Endothelial cell of umbilical vein (primary cell): Measurements from ENCODE around the gene MRPL53. TPM values are rescaled to one million over a fixed set of nuclear protein-coding genes. Genes with fewer than 3 reads are reported as not detected.

Source experiments
- BruUV-seq: library from RNA; stranded (reverse); fragments of 400-500 nt; replicated peaks from 2 replicates; lab custom pipeline; 2021; lab: Mats Ljungman, UMichigan
- CTCF ChIA-PET: fragments of 300-600, 350-600 bp; sonication (Branson Sonifier 250); formaldehyde crosslinking; loops from one replicate; lab custom pipeline; 2021; ENCODE audit warnings: antibody characterized with exemption, inconsistent platforms; lab: Charles Lee
- POLR2A ChIA-PET: fragments of 300-600, 350-600 bp; sonication (Branson Sonifier 250); formaldehyde crosslinking; loops from one replicate; lab custom pipeline; 2021; ENCODE audit warnings: antibody characterized with exemption, inconsistent platforms; lab: Charles Lee
- DNase-seq: peaks from one replicate; pipeline ENCODE4 v3.0.0-alpha.2; 2011; ENCODE audit warnings: low read depth, low spot score
- FAIRE-seq: peaks from 2 replicates; lab custom pipeline; 2011; peaks lifted over from hg19 to GRCh38; lab: Jason Lieb, UNC
- H2AFZ ChIP-seq: 2 replicates; pipeline ENCODE4 v1.6.0; 2012; ENCODE audit warnings: low read depth, low read length, control low read depth, inconsistent platforms
- H3K27ac ChIP-seq: 2 replicates; pipeline ENCODE4 v1.5.1; 2011; ENCODE audit warnings: low read depth, mild to moderate bottlenecking, control low read depth, low read length, moderate library complexity; ENCODE audit not compliant: insufficient read depth
- H3K27me3 ChIP-seq, 2 experiments: 2 replicates each; pipeline versions ENCODE4 v1.6.0 to v1.6.1; 2011; ENCODE audit warnings: low read length in 2 of 2, mixed read lengths in 1 of 2; ENCODE audit not compliant: control insufficient read depth in 2 of 2, insufficient read depth in 2 of 2
- H3K36me3 ChIP-seq, 2 experiments: 2 replicates in 1 of 2; 3 replicates in 1 of 2; pipeline ENCODE4 v1.5.1; 2011; ENCODE audit warnings: low read length in 2 of 2, mild to moderate bottlenecking in 1 of 2, moderate library complexity in 1 of 2; ENCODE audit not compliant: control insufficient read depth in 2 of 2, insufficient read depth in 2 of 2; ENCODE audit errors: extremely low read depth in 1 of 2
- H3K4me1 ChIP-seq: 3 replicates; pipeline ENCODE4 v1.5.1; 2011; ENCODE audit warnings: mild to moderate bottlenecking, low read length; ENCODE audit not compliant: control insufficient read depth, insufficient read depth; ENCODE audit errors: extremely low read depth
- H3K4me2 ChIP-seq: 2 replicates; pipeline ENCODE4 v1.6.1; 2011; ENCODE audit warnings: low read length, control low read depth, mixed read lengths; ENCODE audit not compliant: insufficient read depth
- H3K4me3 ChIP-seq, 3 experiments: fragments of 200-600 bp in 1 of 3; sonication (generic), shearing (Covaris generic) in 1 of 3; replicated peaks in 1 of 3; 2 replicates each; pipeline ENCODE4 v1.5.1; 2011 to 2016; ENCODE audit warnings: control low read depth in 3 of 3, low read length in 3 of 3, mild to moderate bottlenecking in 2 of 3, inconsistent platforms in 1 of 3, low read depth in 1 of 3, moderate library complexity in 1 of 3; ENCODE audit not compliant: insufficient read depth in 1 of 3
- H3K79me2 ChIP-seq: 2 replicates; pipeline ENCODE4 v1.6.0; 2012; ENCODE audit warnings: low read length, inconsistent platforms; ENCODE audit not compliant: control insufficient read depth, insufficient read depth
- H3K9ac ChIP-seq: replicated peaks from 2 replicates; pipeline ENCODE3; 2011; ENCODE audit warnings: low read length, control low read depth; ENCODE audit not compliant: insufficient read depth; ENCODE audit errors: extremely low read depth
- H3K9me1 ChIP-seq: replicated peaks from 3 replicates; pipeline ENCODE4 v1.6.0; 2011; ENCODE audit warnings: mild to moderate bottlenecking, low read length; ENCODE audit not compliant: control insufficient read depth, insufficient read depth; ENCODE audit errors: extremely low read depth
- H3K9me3 ChIP-seq: replicated peaks from 2 replicates; pipeline ENCODE4 v1.5.1; 2012; ENCODE audit warnings: low read length, inconsistent platforms; ENCODE audit not compliant: control insufficient read depth, insufficient read depth
- H4K20me1 ChIP-seq: replicated peaks from 2 replicates; pipeline ENCODE3; 2011; ENCODE audit warnings: mild to moderate bottlenecking, low read length; ENCODE audit not compliant: control insufficient read depth, insufficient read depth; ENCODE audit errors: extremely low read depth
- CTCF ChIP-seq, 2 donors: IDR thresholded peaks; 1 replicate in 1 of 2; 2 replicates in 1 of 2; pipeline ENCODE4 v1.5.1; 2011; ENCODE audit warnings: low read length in 2 of 2, mild to moderate bottlenecking in 2 of 2, moderate library complexity in 2 of 2, control low read depth in 1 of 2, inconsistent platforms in 1 of 2, low read depth in 1 of 2; ENCODE audit not compliant: insufficient read depth in 1 of 2; ENCODE audit errors: extremely low read depth in 1 of 2
- EZH2 ChIP-seq: IDR thresholded peaks from 2 replicates; pipeline ENCODE4 v1.6.1; 2012; ENCODE audit warnings: borderline replicate concordance, low read depth, mild to moderate bottlenecking, moderate library complexity, low read length, inconsistent platforms; ENCODE audit not compliant: severe bottlenecking
- FOS ChIP-seq: IDR thresholded peaks from 2 replicates; pipeline ENCODE4 v1.6.1; 2011; ENCODE audit warnings: mild to moderate bottlenecking, low read length, moderate library complexity, borderline replicate concordance; ENCODE audit not compliant: insufficient read depth
- GATA2 ChIP-seq: IDR thresholded peaks from 2 replicates; pipeline ENCODE4 v1.7.0; 2011; ENCODE audit warnings: low read depth, mild to moderate bottlenecking, moderate library complexity, mixed read lengths, low read length; ENCODE audit not compliant: insufficient read length, insufficient read depth
- JUN ChIP-seq: IDR thresholded peaks from 2 replicates; pipeline ENCODE4 v1.6.1; 2011; ENCODE audit warnings: borderline replicate concordance, low read depth; ENCODE audit not compliant: insufficient read length, insufficient read depth
- MAX ChIP-seq: IDR thresholded peaks from 2 replicates; pipeline ENCODE4 v1.6.1; 2011; ENCODE audit not compliant: insufficient read depth, insufficient read length
- MYC ChIP-seq: IDR thresholded peaks from one replicate; pipeline ENCODE4 v1.6.1; 2011; ENCODE audit warnings: mild to moderate bottlenecking, low read depth, low read length
- POLR2A ChIP-seq: IDR thresholded peaks from 2 replicates; pipeline ENCODE4 v1.6.1; 2012; ENCODE audit warnings: low read depth, mild to moderate bottlenecking, control low read depth, low read length
- POLR2AphosphoS5 ChIP-seq: IDR thresholded peaks from 2 replicates; pipeline ENCODE4 v1.6.1; 2012; ENCODE audit warnings: low read depth, mild to moderate bottlenecking, control low read depth, low read length, moderate library complexity; ENCODE audit not compliant: insufficient read depth
- dilution Hi-C: fragments of 300-500 bp; cut with MboI; formaldehyde crosslinking; loops from one replicate; pipeline ENCODE4 v1.15.0; 2019; ENCODE audit warnings: low sequenced_read_pairs; ENCODE audit not compliant: extremely low pct_ligation_motif_present
- intact Hi-C: fragments of 100-400 bp; cut with micrococcal nuclease; formaldehyde crosslinking; loops from one replicate; pipeline ENCODE4 v1.10.0; 2022
- polyA plus RNA-seq, 4 experiments: library from polyadenylated mRNA; depleted of rRNA in 3 of 4; stranded (reverse) in 3 of 4; unstranded in 1 of 4; fragments of >200 nt; gene quantifications; 2 replicates each; pipeline versions ENCODE4 v1.2.1 to v1.2.3, GENCODE V29; 2011 to 2012; ENCODE audit warnings: missing spikeins in 1 of 4
- total RNA-seq: library from RNA; stranded (reverse); gene quantifications from 2 replicates; pipeline ENCODE4 v1.2.3, GENCODE V29; 2021

MRPL53 gene
- total and polyA plus RNA-seq, 2 donors (not counting 3 experiments of a cell fraction or from before 2014, with no cell fraction given): 68.7 to 69.7 TPM

GRCh38 chr2:74500578-74500946, 28.1 kb upstream of the MRPL53 start:
- H3K36me3 ChIP-seq: peaks cover 0 to 3% of the 10 kb centered on the region in 2 experiments
- no peak for DNase-seq
- no peak overlapping the region for H3K4me3 ChIP-seq
- dilution Hi-C loops: no loop called here
- H4K20me1 ChIP-seq: no peaks in the 10 kb centered on the region
- no peaks in the 10 kb centered on the region for H3K9me3 ChIP-seq
- no peak overlapping the region for H3K9ac ChIP-seq
- H3K4me2 ChIP-seq: no peak overlapping the region
- peaks cover 33% of the 10 kb centered on the region for H3K4me1 ChIP-seq
- intact Hi-C loops: loop anchor here (5.0 kb wide), 1 partner anchor 152 kb away; the partner anchor contains the start of gene SEMA4F
- H3K9me1 ChIP-seq: no peaks in the 10 kb centered on the region
- no peak for FAIRE-seq
- no peak for TF ChIP-seq POLR2AphosphoS5
- no peak for TF ChIP-seq MYC
- no peak for TF ChIP-seq FOS
- TF ChIP-seq GATA2: no peak
- no peak for TF ChIP-seq POLR2A
- TF ChIP-seq MAX: no peak
- TF ChIP-seq JUN: no peak
- no peak for TF ChIP-seq EZH2
- no peak for TF ChIP-seq CTCF (IDR thresholded peaks at IDR 0.05; ENCODE audit: extremely low read depth in 1 of 2, insufficient read depth in 1 of 2, low read depth in 1 of 2, low read length in 2 of 2)
- POLR2A ChIA-PET: no interaction called here
- H3K27ac ChIP-seq: no peak overlapping the region
- no TSS peak for BruUV-seq
- no peak overlapping the region for H2AFZ ChIP-seq
- no peaks in the 10 kb centered on the region for H3K79me2 ChIP-seq
- CTCF ChIA-PET: interaction anchor here (1.0 to 1.6 kb wide), 5 partner anchors 10 to 87 kb away, joined by 3 to 7 read pairs (median 4); partner anchors contain the start of genes CCDC142, INO80B and TTC31
- peaks cover 23 to 40% of the 10 kb centered on the region in 2 experiments for H3K27me3 ChIP-seq
